IMR-90 (cell line): ENCODE data around the gene SEC22A. TPM values are rescaled to one million over a fixed set of nuclear protein-coding genes. Genes with fewer than 3 reads are reported as not detected.

Source experiments
- ATAC-seq: fragments of 200-7000 bp; cut with Tn5 transposase; 2 replicates; pipeline ENCODE4 v1.9.1; 2020; ENCODE audit warnings: low read depth, mild to moderate bottlenecking, moderate library complexity
- BruUV-seq: library from RNA; stranded (reverse); fragments of 400-500 nt; replicated peaks from 2 replicates; lab custom pipeline; 2021; lab: Mats Ljungman, UMichigan
- CTCF ChIA-PET: fragments of 300-600 bp; formaldehyde crosslinking; extraction: SDS; loops from one replicate; lab custom pipeline; 2021; ENCODE audit warnings: antibody characterized with exemption; lab: Yijun Ruan, JAX
- POLR2A ChIA-PET: fragments of 300-600 bp; sonication (Branson Sonifier 250); formaldehyde crosslinking; loops from one replicate; lab custom pipeline; 2022; ENCODE audit warnings: antibody characterized with exemption; ENCODE audit not compliant: unreplicated experiment; lab: Charles Lee
- DNase-seq: peaks from one replicate; pipeline ENCODE4 v3.0.0; 2013
- H2AFZ ChIP-seq: replicated peaks from 2 replicates; pipeline ENCODE3; 2013; ENCODE audit warnings: low read length, mild to moderate bottlenecking; ENCODE audit not compliant: poor library complexity
- H2AK5ac ChIP-seq: 2 replicates; pipeline ENCODE4 v1.6.1; 2013; ENCODE audit warnings: low read depth, low read length, inconsistent platforms
- H2AK9ac ChIP-seq: replicated peaks from 2 replicates; pipeline ENCODE3; 2013; ENCODE audit warnings: mild to moderate bottlenecking, low read depth, low read length, moderate library complexity; ENCODE audit not compliant: poor library complexity
- H2BK120ac ChIP-seq: 2 replicates; pipeline ENCODE4 v1.6.1; 2013; ENCODE audit warnings: low read depth, low read length, inconsistent platforms
- H2BK15ac ChIP-seq: 3 replicates; pipeline ENCODE4 v1.6.1; 2013; ENCODE audit warnings: low read depth, low read length, inconsistent platforms
- H2BK20ac ChIP-seq: 2 replicates; pipeline ENCODE4 v1.6.1; 2013; ENCODE audit warnings: low read depth, mild to moderate bottlenecking, inconsistent platforms, low read length, moderate library complexity
- H2BK5ac ChIP-seq: 2 replicates; pipeline ENCODE4 v1.6.1; 2013; ENCODE audit warnings: mild to moderate bottlenecking, low read depth, low read length, inconsistent platforms; ENCODE audit not compliant: poor library complexity, severe bottlenecking
- H3K14ac ChIP-seq: replicated peaks from 2 replicates; pipeline ENCODE4 v1.6.1; 2013; ENCODE audit warnings: low read depth, low read length, inconsistent platforms
- H3K18ac ChIP-seq: 2 replicates; pipeline ENCODE4 v1.6.1; 2013; ENCODE audit warnings: low read depth, low read length, control low read depth
- H3K23ac ChIP-seq: 2 replicates; pipeline ENCODE4 v1.6.1; 2013; ENCODE audit warnings: low read depth, low read length, inconsistent platforms
- H3K27ac ChIP-seq: 2 replicates; pipeline ENCODE4 v1.5.1; 2013; ENCODE audit warnings: mild to moderate bottlenecking, control low read depth, low read length; ENCODE audit not compliant: insufficient read depth
- H3K27me3 ChIP-seq: 2 replicates; pipeline ENCODE4 v1.6.1; 2013; ENCODE audit warnings: low read length; ENCODE audit not compliant: control insufficient read depth, insufficient read depth
- H3K36me3 ChIP-seq: 2 replicates; pipeline ENCODE4 v1.6.1; 2013; ENCODE audit warnings: low read length, mixed read lengths; ENCODE audit not compliant: control insufficient read depth, insufficient read depth
- H3K4ac ChIP-seq: 2 replicates; pipeline ENCODE4 v1.6.1; 2013; ENCODE audit warnings: low read depth, low read length, inconsistent platforms
- H3K4me1 ChIP-seq: 2 replicates; pipeline ENCODE4 v1.6.1; 2013; ENCODE audit warnings: low read length, mixed read lengths; ENCODE audit not compliant: control insufficient read depth, insufficient read depth
- H3K4me2 ChIP-seq: 2 replicates; pipeline ENCODE4 v1.6.1; 2013; ENCODE audit warnings: low read depth, mild to moderate bottlenecking, control low read depth, low read length, moderate library complexity
- H3K4me3 ChIP-seq: 2 replicates; pipeline ENCODE4 v1.5.1; 2013; ENCODE audit warnings: low read depth, mild to moderate bottlenecking, control low read depth, low read length, moderate library complexity; ENCODE audit not compliant: insufficient read depth
- H3K56ac ChIP-seq: 2 replicates; pipeline ENCODE4 v1.6.1; 2013; ENCODE audit warnings: low read length, inconsistent platforms; ENCODE audit not compliant: insufficient read depth; ENCODE audit errors: extremely low read depth
- H3K79me1 ChIP-seq, 2 experiments: 2 replicates each; pipeline ENCODE4 v1.6.1; 2013; ENCODE audit warnings: low read length in 2 of 2, inconsistent platforms in 1 of 2, low read depth in 1 of 2
- H3K9ac ChIP-seq: 2 replicates; pipeline ENCODE4 v1.6.1; 2013; ENCODE audit warnings: low read depth, low read length, control low read depth
- H3K9me1 ChIP-seq: 2 replicates; pipeline ENCODE4 v1.6.1; 2013; ENCODE audit warnings: low read length, inconsistent platforms; ENCODE audit not compliant: insufficient read depth
- H3K9me3 ChIP-seq: 2 replicates; pipeline ENCODE4 v1.6.1; 2013; ENCODE audit warnings: low read length; ENCODE audit not compliant: control insufficient read depth, insufficient read depth
- H4K20me1 ChIP-seq: 2 replicates; pipeline ENCODE4 v1.6.1; 2013; ENCODE audit warnings: low read length, inconsistent platforms; ENCODE audit not compliant: insufficient read depth
- H4K5ac ChIP-seq: 2 replicates; pipeline ENCODE4 v1.6.1; 2013; ENCODE audit warnings: mild to moderate bottlenecking, low read depth, low read length, control low read depth
- H4K8ac ChIP-seq, 2 experiments: 2 replicates each; pipeline ENCODE4 v1.6.1; 2013; ENCODE audit warnings: low read depth in 2 of 2, low read length in 2 of 2, control low read depth in 1 of 2, inconsistent platforms in 1 of 2
- H4K91ac ChIP-seq: 2 replicates; pipeline ENCODE4 v1.6.1; 2013; ENCODE audit warnings: low read depth, low read length, inconsistent platforms; ENCODE audit not compliant: insufficient read depth
- BHLHE40 ChIP-seq: fragments of 150-350 bp; IDR thresholded peaks from 2 replicates; pipeline ENCODE4 v1.6.1; 2016; ENCODE audit warnings: mild to moderate bottlenecking, low read depth, low read length
- CEBPB ChIP-seq: IDR thresholded peaks from 2 replicates; pipeline ENCODE4 v1.6.1; 2012; ENCODE audit warnings: low read depth, low read length, improper control_type of control experiment
- CHD1 ChIP-seq: IDR thresholded peaks from 2 replicates; pipeline ENCODE4 v1.6.1; 2012; ENCODE audit warnings: low read depth, low read length, improper control_type of control experiment
- CTCF ChIP-seq: conservative IDR thresholded peaks from 2 replicates; pipeline ENCODE4 v1.5.1; 2012; ENCODE audit warnings: mild to moderate bottlenecking, low read depth, low read length, improper control_type of control experiment
- ELK1 ChIP-seq: fragments of 150-350 bp; IDR thresholded peaks from 2 replicates; pipeline ENCODE4 v1.6.1; 2016; ENCODE audit warnings: low read depth, mild to moderate bottlenecking, low read length, moderate library complexity, borderline replicate concordance
- FOS ChIP-seq: fragments of 150-350 bp; IDR thresholded peaks from 2 replicates; pipeline ENCODE4 v1.6.1; 2016; ENCODE audit warnings: low read depth, low read length
- MAFK ChIP-seq: IDR thresholded peaks from 2 replicates; pipeline ENCODE4 v1.6.1; 2012; ENCODE audit warnings: low read depth, low read length, improper control_type of control experiment
- MAZ ChIP-seq: IDR thresholded peaks from 2 replicates; pipeline ENCODE4 v1.6.1; 2012; ENCODE audit warnings: low read depth, mild to moderate bottlenecking, low read length, improper control_type of control experiment, moderate library complexity, borderline replicate concordance
- MXI1 ChIP-seq: IDR thresholded peaks from 2 replicates; pipeline ENCODE4 v1.6.1; 2012; ENCODE audit warnings: low read depth, mild to moderate bottlenecking, low read length, moderate library complexity, borderline replicate concordance
- NFE2L2 ChIP-seq: fragments of 150-350 bp; IDR thresholded peaks from 2 replicates; pipeline ENCODE4 v1.6.1; 2016; ENCODE audit warnings: low read depth, mild to moderate bottlenecking, low read length
- POLR2A ChIP-seq: IDR thresholded peaks from 2 replicates; pipeline ENCODE4 v1.6.1; 2012; ENCODE audit warnings: mild to moderate bottlenecking, low read depth, low read length
- RAD21 ChIP-seq: IDR thresholded peaks from 2 replicates; pipeline ENCODE4 v1.6.1; 2012; ENCODE audit warnings: low read length, improper control_type of control experiment
- RCOR1 ChIP-seq: IDR thresholded peaks from 2 replicates; pipeline ENCODE4 v1.6.1; 2012; ENCODE audit warnings: mild to moderate bottlenecking, low read length, improper control_type of control experiment; ENCODE audit not compliant: insufficient replicate concordance
- RFX5 ChIP-seq: IDR thresholded peaks from 2 replicates; pipeline ENCODE4 v1.8.0; 2012; ENCODE audit warnings: low read depth, mild to moderate bottlenecking, low read length, moderate library complexity
- SMC3 ChIP-seq: fragments of 150-350 bp; IDR thresholded peaks from 2 replicates; pipeline ENCODE4 v1.6.1; 2016; ENCODE audit warnings: low read depth, mild to moderate bottlenecking, antibody characterized with exemption, low read length, moderate library complexity
- USF2 ChIP-seq: fragments of 150-350 bp; IDR thresholded peaks from 2 replicates; pipeline ENCODE4 v1.6.1; 2017; ENCODE audit warnings: mild to moderate bottlenecking, antibody characterized with exemption, low read length, low read depth
- WGBS, 2 experiments: methylation state at CpG; one replicate each; pipeline versions ENCODE4 v1.1.5 to v1.1.7; 2013; ENCODE audit warnings: missing lambda C conversion rate in 2 of 2; ENCODE audit not compliant: insufficient read length in 1 of 2; ENCODE audit errors: extremely low coverage in 2 of 2; 5-methylcytosine and 5-hydroxymethylcytosine counted together
- dilution Hi-C: fragments of 300-500 bp; cut with HindIII; formaldehyde crosslinking; loops from one replicate; pipeline ENCODE4 v1.14.3; 2018; ENCODE audit warnings: low sequenced_read_pairs; ENCODE audit not compliant: unreplicated experiment
- in situ Hi-C: fragments of 300-500 bp; cut with MboI; formaldehyde crosslinking; loops from 3 replicates; pipeline ENCODE4 v1.14.3; 2019; ENCODE audit warnings: low sequenced_read_pairs, inconsistent platforms, mixed read lengths
- intact Hi-C: fragments of 100-400 bp; cut with micrococcal nuclease; formaldehyde crosslinking; loops from 2 replicates; pipeline ENCODE4 v1.10.0; 2022
- polyA plus RNA-seq, 3 experiments: library from polyadenylated mRNA; depleted of rRNA; stranded (reverse); fragments of >200 nt; gene quantifications; 2 replicates each; pipeline ENCODE4 v1.2.3, GENCODE V29; 2012; ENCODE audit warnings: low replicate concordance in 1 of 3
- total RNA-seq: library from RNA; depleted of rRNA; stranded (reverse); fragments of >200 nt; gene quantifications from 2 replicates; pipeline ENCODE4 v1.2.3, GENCODE V29; 2012

SEC22A gene
- total and polyA plus RNA-seq, 2 of the 4 experiments (the other 2 are of a cell fraction), result 17.5 to 36.0 TPM

GRCh38 chr3:123310186-123310585 is 108.4 kb downstream of the SEC22A start:
- H3K4me3 ChIP-seq, result no peak overlapping the region
- no peak overlapping the region for H4K91ac ChIP-seq
- ChIA-PET POLR2A (no interaction called here), CTCF (no interaction called here)
- no CpG with 5 or more reads among the region's 8 CpGs for WGBS, 2 experiments
- no peak overlapping the region for H2AK5ac ChIP-seq
- no peak overlapping the region for H2BK20ac ChIP-seq
- dilution Hi-C loops (no loop called here), intact Hi-C loops (no loop called here), in situ Hi-C loops (no loop called here)
- no peaks in the 10 kb centered on the region for H3K36me3 ChIP-seq
- H2BK120ac ChIP-seq, result no peak overlapping the region
- no peak overlapping the region for H3K9ac ChIP-seq
- no peaks in the 10 kb centered on the region for H3K79me1 ChIP-seq
- H3K9me1 ChIP-seq, result no peaks in the 10 kb centered on the region
- H3K56ac ChIP-seq, result no peak overlapping the region
- no peaks in the 10 kb centered on the region; the same call in 1 of the 2 replicates for H3K9me3 ChIP-seq
- H4K8ac ChIP-seq, result no peak overlapping the region
- H3K18ac ChIP-seq, result no peak overlapping the region
- H2BK15ac ChIP-seq, result no peak overlapping the region
- H4K5ac ChIP-seq, result no peak overlapping the region
- no peak overlapping the region for H3K23ac ChIP-seq
- peaks cover 39% of the 10 kb centered on the region for H3K27me3 ChIP-seq
- TF ChIP-seq CHD1 (no peak), POLR2A (no peak), CTCF (no peak), NFE2L2 (no peak), MAFK (no peak), MAZ (no peak), SMC3 (no peak), RCOR1 (no peak), RFX5 (no peak), USF2 (no peak), BHLHE40 (no peak), MXI1 (no peak), FOS (no peak), RAD21 (no peak), CEBPB (no peak), ELK1 (no peak)
- no TSS peak for BruUV-seq
- ATAC-seq, result no peak
- no peak overlapping the region for H2AFZ ChIP-seq
- no peaks in the 10 kb centered on the region for H4K20me1 ChIP-seq
- H3K4ac ChIP-seq, result no peak overlapping the region
- no peak overlapping the region for H2AK9ac ChIP-seq
- H3K27ac ChIP-seq, result no peak overlapping the region
- DNase-seq, result no peak
- H2BK5ac ChIP-seq, result no peak overlapping the region
- H3K4me2 ChIP-seq, result no peak overlapping the region
- no peak overlapping the region for H3K14ac ChIP-seq
- H3K4me1 ChIP-seq, result no peaks in the 10 kb centered on the region; the same call in 1 of the 2 replicates
